Measurements from ENCODE around the gene CSDE1. TPM values are rescaled to one million over a fixed set of nuclear protein-coding genes. Genes with fewer than 3 reads are reported as not detected.

CSDE1 gene
- total RNA-seq, 1 experiment from 2014 or later, result 812 TPM

- CTCF ChIA-PET, result no interaction called here
- Histone ChIP-seq H3K27ac (ENCODE audit: low read depth, low read length, poor library complexity, severe bottlenecking) (no peak overlapping the region), H3K36me3 (ENCODE audit: insufficient read depth, low read length, poor library complexity, severe bottlenecking) (peaks cover 20% of the 10 kb centered on the region), H3K27me3 (replicated peaks; ENCODE audit: insufficient read depth, low read depth, low read length, poor library complexity) (no peaks in the 10 kb centered on the region), H3K4me3 (ENCODE audit: low read depth, low read length, poor library complexity, severe bottlenecking) (no peak overlapping the region), H3K9me3 (ENCODE audit: low read depth, low read length, poor library complexity, severe bottlenecking) (no peaks in the 10 kb centered on the region), H3K4me1 (ENCODE audit: insufficient read depth, low read length, poor library complexity, severe bottlenecking) (no peaks in the 10 kb centered on the region)
- intact Hi-C loops (cut with micrococcal nuclease; ENCODE audit: unreplicated experiment), result no loop called here
- POLR2A ChIA-PET (ENCODE audit: low non-redundant PET), result no interaction called here
- TF ChIP-seq EZH2 (IDR thresholded peaks at IDR 0.05; ENCODE audit: borderline replicate concordance, low read depth, low read length, poor library complexity, severe bottlenecking) (no peak), CTCF (conservative IDR thresholded peaks at IDR 0.05; ENCODE audit: low read depth, low read length) (no peak)
- BruUV-seq (replicated peaks), result no TSS peak
- no peak for DNase-seq (ENCODE audit: low spot score)
Measured at GRCh38 chr1:114770989-114771388, 13.2 kb upstream of the CSDE1 start.

GRCh38 chr1:114764689-114765088 is 6.9 kb upstream of the CSDE1 start:
- DNase-seq (ENCODE audit: low spot score), result peak; percentile 25
- POLR2A ChIA-PET (ENCODE audit: low non-redundant PET), result no interaction called here
- Histone ChIP-seq H3K9me3 (ENCODE audit: low read depth, low read length, poor library complexity, severe bottlenecking) (no peaks in the 10 kb centered on the region), H3K27me3 (replicated peaks; ENCODE audit: insufficient read depth, low read depth, low read length, poor library complexity) (no peaks in the 10 kb centered on the region), H3K4me1 (ENCODE audit: insufficient read depth, low read length, poor library complexity, severe bottlenecking) (no peaks in the 10 kb centered on the region), H3K36me3 (ENCODE audit: insufficient read depth, low read length, poor library complexity, severe bottlenecking) (no peaks in the 10 kb centered on the region), H3K4me3 (ENCODE audit: low read depth, low read length, poor library complexity, severe bottlenecking) (no peak overlapping the region), H3K27ac (ENCODE audit: low read depth, low read length, poor library complexity, severe bottlenecking) (no peak overlapping the region)
- CTCF ChIA-PET, result no interaction called here
- intact Hi-C loops (cut with micrococcal nuclease; ENCODE audit: unreplicated experiment), result no loop called here
- TF ChIP-seq EZH2 (IDR thresholded peaks at IDR 0.05; ENCODE audit: borderline replicate concordance, low read depth, low read length, poor library complexity, severe bottlenecking) (no peak), CTCF (conservative IDR thresholded peaks at IDR 0.05; ENCODE audit: low read depth, low read length) (0 out of 2 replicates have a peak, but pooled peaks have one; percentile 20)
- no TSS peak for BruUV-seq (replicated peaks)

- BruUV-seq (replicated peaks), result TSS peak; percentile 88
- Histone ChIP-seq H3K27me3 (replicated peaks; ENCODE audit: insufficient read depth, low read depth, low read length, poor library complexity) (no peaks in the 10 kb centered on the region), H3K36me3 (ENCODE audit: insufficient read depth, low read length, poor library complexity, severe bottlenecking) (no peaks in the 10 kb centered on the region), H3K4me1 (ENCODE audit: insufficient read depth, low read length, poor library complexity, severe bottlenecking) (peaks cover 28% of the 10 kb centered on the region), H3K4me3 (ENCODE audit: low read depth, low read length, poor library complexity, severe bottlenecking) (peak overlapping the region; percentile 83), H3K27ac (ENCODE audit: low read depth, low read length, poor library complexity, severe bottlenecking) (peak overlapping the region; percentile 100), H3K9me3 (ENCODE audit: low read depth, low read length, poor library complexity, severe bottlenecking) (no peaks in the 10 kb centered on the region)
- peak; percentile 72 for DNase-seq (ENCODE audit: low spot score)
- ChIA-PET POLR2A (ENCODE audit: low non-redundant PET) (interaction anchor here (0.7 kb wide), 1 partner anchor 304 kb away, joined by 4 read pairs; no protein-coding TSS in a partner anchor), CTCF (no interaction called here)
- intact Hi-C loops (cut with micrococcal nuclease; ENCODE audit: unreplicated experiment), result no loop called here
- TF ChIP-seq CTCF (conservative IDR thresholded peaks at IDR 0.05; ENCODE audit: low read depth, low read length), result no peak
- TF ChIP-seq EZH2 (IDR thresholded peaks at IDR 0.05; ENCODE audit: borderline replicate concordance, low read depth, low read length, poor library complexity, severe bottlenecking), result no peak
Measured at GRCh38 chr1:114758256-114758832, 560 bp upstream of the CSDE1 start.

Measured in A673 (cell line).